HG03159 (cell line): ENCODE data around the gene ALPK1.

Source experiments
- ATAC-seq: cut with Tn5 transposase; IDR thresholded peaks from one replicate; pipeline ENCODE4 v1.9.1; 2021; ENCODE audit warnings: mild to moderate bottlenecking, moderate library complexity; ENCODE audit not compliant: unreplicated experiment

ALPK1 gene

DNA sequence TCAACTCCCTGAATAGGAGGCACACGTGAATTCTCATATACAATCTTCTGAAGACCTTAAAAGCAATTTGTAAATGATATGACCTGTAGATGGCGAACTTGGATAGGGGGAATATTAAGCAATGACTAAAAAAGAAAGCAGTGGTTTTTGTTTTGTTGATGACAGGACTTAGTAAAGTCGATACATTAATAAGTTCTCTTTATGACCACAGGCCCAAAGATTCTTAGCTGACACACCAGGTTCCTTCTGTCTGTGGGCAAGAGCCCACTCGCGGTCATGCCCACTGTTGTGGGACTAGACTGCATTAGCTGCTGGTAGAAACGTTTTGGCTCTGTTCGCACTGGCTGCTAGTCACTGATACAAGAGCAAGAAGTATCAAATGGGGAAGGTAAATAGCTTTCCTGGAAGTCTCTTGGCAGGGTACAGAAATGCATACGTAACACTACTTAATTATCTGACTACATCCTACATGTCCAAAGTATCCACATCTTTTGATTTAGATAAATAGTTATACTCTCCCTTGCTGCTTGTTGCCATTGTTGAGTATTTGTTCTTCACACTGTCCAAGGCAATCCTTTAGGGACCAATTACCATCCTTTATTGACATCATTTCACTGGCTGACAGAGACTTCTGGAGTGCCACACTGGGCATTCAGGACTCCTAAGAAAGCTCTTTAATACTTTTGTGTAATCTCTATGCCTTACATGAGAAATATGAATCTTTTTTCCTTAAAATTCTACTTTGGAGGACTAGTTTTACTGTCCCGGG, 31.0 kb downstream of the ALPK1 start:
- ATAC-seq = peak; percentile 75

DNA sequence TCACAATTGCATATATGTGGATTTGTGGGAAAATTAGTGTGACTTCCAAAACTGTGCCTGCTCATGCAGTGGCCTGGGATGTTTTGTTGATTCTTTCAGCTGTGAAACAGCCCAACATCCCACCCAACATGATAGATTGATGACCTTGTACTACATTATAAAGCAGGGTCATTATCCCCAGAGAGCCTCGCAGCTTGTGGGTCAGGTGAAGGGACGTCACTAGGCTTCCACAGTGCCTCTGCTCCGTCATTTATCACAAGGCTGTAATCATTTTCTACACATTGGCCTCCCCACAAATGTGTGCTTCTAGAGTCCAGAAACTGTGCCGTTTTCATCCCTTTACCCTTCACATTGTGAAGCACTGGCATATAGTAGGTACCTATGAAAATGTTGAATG, 31.6 kb downstream of the ALPK1 start:
- ATAC-seq = no peak

- no peak for ATAC-seq
These were observed 32.7 kb downstream of the ALPK1 start for GRCh38 chr4:112329672-112330375.

DNA sequence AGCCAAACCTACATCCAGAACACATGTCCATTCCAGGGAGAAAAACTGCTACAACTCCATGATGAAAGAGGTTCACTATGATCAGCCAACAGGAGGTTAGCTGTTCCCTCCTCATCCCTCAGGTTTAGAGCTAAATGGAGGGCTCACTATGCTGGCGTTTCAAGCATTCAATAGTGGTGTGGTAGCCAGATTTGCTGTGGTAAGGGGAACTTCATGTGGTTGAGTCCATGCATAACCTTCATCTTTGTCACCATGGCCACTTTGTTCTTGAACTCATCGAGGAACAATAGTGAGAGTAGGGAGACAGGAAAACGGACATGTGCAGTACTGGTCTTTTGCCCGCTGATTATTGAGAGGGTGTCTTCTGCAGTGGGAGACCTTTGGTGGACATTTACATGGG, 33.8 kb downstream of the ALPK1 start:
- no peak for ATAC-seq

DNA sequence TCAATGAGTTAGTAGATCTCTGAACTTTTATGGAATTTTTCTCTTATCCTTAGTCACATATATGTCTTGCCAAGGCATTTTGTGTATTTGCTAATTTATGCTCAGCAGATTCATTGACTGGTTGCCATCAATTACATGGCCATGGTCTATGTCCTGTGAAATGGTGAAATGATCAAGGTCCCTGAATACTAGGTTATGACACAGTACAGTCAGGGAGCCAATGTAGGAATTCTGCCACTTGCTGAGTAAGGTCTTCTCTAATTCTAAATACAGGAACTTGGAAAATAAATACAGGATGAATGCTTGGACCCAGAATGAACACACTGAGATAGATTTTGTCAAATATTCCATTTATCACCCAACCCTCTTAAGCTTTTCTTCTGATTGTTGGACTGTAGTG, 35.2 kb downstream of the ALPK1 start:
- ATAC-seq = no peak

DNA sequence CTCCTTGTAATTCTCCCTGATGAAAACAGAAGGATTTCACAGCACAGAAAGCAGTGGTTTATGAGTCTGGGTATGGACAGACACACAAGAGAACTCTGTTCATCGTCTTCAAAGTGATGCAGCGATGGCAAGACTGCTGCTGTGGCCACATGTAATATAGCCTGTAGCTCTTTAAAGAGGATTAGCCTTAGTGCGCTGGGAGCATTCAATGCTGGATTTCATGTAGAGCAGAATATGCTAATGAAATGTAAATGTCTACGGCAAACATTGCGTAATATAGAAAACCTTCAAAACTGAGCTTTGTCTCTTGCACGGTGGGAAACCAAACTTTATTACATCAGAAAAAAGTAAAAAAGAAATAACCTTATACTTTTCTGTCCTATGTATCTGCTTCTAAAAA, 42.9 kb downstream of the ALPK1 start:
- no peak for ATAC-seq

DNA sequence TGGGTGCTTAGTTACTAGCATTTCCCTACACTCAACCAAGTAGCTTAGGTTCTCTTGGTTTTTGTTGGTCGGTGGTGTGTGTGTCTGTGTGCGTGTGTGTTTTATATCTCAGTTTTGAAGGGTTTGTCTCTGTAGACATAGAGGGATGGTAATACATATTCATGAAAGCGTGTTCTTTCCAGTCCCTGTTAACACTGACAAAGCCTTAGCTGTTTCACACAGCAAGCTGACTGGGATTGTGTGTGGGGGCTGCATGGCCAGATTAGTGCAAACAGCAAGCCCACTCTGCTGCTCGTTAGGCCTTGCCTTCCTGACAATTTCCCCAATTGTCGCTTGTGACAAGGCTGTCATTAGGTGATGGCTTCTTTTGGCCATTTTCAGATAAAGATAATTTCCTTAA, 43.9 kb downstream of the ALPK1 start:
- ATAC-seq = no peak

DNA sequence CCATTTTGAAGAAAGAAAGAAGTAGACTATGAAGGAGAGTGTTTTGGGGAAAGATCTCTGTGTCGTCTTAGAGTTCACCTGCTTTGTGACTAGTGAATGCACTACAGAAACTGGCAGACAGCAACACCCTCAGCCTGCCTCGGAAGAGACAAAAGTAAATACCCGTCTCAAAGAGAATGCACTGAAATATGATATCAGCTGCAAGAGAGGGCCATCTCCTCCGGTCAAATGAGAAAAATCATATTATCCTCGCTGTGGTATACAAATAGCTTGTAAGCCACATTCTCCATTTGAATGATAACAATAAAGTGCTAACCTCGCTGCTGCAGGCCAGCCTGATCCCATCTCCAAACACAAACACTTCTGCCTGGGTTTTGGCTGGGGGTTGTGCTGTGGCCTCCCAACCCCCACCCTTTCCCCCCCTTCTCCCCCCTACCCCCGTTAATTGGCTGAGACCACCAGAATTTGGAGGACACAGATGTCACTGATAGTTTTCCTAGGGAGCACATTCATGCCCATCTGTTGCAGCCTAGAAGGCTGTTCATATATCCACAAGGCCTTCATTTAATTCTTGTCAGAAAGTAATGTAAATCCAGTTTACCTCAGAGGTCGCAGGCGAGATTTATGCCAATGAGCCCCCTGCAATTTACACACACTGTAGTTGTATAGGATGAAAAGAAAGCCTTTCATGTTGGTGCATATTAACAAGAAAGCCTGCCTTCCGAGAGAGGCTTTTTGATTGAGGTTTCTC, 46.3 kb downstream of the ALPK1 start:
- ATAC-seq = no peak

GRCh38 chr4:112348488-112349158, 51.5 kb downstream of the ALPK1 start:
- ATAC-seq = no peak

- no peak for ATAC-seq
These were observed 55.6 kb downstream of the ALPK1 start for GRCh38 chr4:112352736-112353135.

GRCh38 chr4:112355662-112356061, 58.5 kb downstream of the ALPK1 start:
- no peak for ATAC-seq

GRCh38 chr4:112357453-112357852, 60.3 kb downstream of the ALPK1 start:
- no peak for ATAC-seq

DNA sequence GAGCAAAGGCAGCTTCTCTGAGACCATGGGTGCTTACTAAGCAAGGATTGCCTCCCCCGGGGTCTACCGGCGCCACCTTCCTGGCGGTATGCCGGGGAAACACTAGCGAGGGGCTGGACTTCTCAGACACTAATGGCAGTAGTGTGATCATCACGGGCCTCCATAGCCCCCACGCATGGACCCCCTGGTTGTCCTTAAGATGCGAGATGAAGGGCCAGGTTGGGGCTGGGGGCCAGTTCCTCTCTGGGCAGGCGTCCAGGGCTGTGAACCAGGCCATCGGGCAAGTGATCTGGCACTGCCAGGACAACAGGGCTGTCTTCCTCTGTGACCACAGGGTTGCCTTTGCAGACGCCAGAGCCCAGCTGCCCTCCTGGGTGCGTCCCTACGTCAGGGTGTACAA, 60.7 kb downstream of the ALPK1 start:
- no peak for ATAC-seq

GRCh38 chr4:112358415-112358814, 61.2 kb downstream of the ALPK1 start:
- ATAC-seq = no peak

DNA sequence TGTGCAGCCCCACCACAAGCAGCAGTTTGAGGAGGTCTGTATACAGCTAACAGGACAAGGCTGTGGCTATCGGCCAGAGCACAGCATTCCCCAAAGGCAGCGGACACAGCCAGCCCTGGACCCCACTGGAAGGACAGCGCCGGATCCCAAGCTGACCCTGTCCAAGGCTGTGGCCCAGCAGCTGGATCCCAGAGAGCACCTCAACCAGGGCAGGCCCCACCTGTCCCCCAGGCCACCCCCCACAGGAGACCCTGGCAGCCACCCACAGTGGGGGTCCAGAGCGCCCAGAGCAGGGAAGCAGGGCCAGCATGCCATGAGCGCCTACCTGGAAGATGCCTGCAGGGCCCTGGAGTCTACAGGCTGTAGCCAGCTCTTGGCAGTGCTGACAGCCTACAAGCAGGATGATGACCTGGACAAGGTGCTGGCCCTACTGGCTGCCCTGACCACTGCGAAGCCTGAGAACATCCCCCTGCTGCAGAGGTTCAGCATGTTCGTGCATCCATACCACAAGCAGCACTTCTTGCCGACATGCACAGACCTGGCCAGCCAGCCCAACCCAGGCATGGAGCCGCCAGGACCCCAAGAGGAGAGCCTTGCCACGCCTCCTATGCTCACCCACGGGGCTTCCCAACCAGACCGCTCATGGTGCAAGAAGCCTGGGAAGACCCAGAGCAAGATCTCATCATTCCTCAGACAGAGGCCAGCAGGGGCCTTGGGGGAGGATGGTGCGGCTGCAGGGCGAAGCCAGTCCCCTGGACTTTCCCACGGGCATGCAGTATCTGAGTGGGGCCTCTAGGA, 62.0 kb downstream of the ALPK1 start:
- no peak for ATAC-seq

GRCh38 chr4:112361181-112361791, 64.1 kb downstream of the ALPK1 start:
- peak; percentile 57 for ATAC-seq

DNA sequence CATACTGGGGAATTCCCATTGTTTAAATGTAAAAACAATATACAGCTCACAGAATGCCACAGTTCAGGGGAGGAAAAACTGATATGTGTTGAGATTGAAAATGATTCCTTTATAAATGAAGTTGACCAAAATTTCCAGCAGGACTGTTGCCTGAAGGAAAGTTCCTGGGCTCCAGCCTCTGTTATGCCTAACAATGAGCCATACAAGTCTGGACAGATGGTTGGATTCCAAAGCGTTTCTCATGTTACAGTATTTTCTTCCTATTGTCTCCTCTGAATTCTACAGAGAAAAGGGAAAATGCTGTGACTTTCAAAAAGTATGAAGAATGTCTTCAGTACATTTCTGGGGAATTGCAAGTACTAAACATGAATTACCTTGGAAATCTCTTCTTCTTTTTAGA, 73.3 kb downstream of the ALPK1 start:
- ATAC-seq = no peak

DNA sequence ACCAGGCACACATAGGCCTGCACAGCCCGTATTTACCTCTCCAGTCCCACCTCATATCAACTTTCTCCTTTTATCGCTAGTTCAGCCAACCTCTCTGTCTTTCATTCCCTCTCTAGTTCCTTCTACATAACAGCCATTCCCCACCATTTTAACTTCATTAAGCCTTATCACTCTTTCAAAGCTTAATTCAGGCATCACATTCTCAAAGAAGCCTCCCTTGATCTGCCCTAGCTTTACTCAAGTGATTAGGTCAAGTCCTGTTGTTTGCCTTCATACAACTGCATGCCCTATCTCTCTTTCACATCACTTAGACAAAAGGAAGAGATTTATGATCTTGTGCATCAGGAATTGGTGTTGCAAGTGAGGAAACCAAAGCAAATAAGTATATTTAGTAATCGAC, 74.2 kb downstream of the ALPK1 start:
- no peak for ATAC-seq

DNA sequence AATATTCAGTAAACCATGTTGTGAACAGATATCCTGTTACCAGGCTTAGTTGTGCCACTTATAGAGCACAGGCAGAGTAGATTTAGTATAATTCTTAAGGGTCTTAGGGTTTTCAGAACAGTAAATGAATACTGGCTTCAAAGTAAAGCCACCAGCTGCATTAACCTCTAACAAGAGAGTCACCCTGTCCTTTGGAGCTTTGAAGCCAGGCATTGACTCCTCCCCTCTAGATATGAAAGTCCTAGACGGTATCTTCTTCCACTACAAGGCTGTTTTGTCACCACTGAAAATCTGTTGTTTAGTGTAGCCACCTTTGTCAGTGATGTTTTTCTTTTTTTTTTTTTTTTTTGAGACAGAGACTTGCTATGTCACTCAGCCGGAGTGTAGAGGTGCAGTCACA, 77.7 kb downstream of the ALPK1 start:
- ATAC-seq = no peak

DNA sequence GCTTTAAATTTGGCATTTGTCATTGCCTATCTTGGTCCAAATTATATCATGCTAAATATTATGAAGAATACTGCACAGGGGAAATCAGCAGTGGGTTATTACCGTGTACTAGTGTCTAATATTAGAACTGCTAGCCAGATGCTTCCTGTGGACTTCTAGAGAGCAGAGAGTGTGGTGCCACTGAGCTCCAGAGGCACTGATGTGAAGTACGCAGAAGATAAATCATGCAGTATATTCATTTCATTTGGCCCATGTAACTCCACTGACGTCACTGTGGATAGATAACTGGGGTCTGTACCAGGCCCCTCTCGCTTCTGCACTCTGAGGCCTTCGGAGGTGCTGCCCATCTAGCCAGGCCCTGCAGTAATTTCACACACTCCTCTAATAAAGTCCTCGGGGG, 80.0 kb downstream of the ALPK1 start:
- ATAC-seq = peak; percentile 64
